UCSD-AML1 (cell line): Measurements from ENCODE around the gene CTCF.

Experiments
- DNase-seq: peaks from one replicate; lab custom pipeline; 2025; ENCODE audit not compliant: unreplicated experiment; lab: John Stamatoyannopoulos, UW

CTCF gene

GRCh38 chr16:67649494-67649931, 87.2 kb downstream of the CTCF start:
- no peak for DNase-seq

DNA sequence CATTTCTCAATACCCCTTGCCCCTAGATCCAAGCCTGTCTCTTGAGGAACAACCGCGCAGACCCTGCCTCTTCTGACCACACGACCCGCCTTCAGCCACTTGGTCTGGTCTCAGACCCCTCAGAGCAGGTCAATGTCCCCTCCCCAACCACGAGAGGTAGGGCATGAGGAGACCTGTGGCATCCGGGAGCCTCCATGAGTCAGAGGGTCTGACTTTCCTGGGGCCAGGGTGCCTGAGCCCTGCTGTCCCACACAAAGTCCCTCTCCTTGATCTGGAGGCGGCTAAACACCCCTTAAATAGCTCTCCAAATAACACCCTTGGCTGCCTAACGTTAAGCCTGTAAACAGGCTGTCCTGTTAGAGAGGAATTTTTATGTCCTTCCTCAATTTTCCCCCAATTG, 87.7 kb downstream of the CTCF start:
- no peak for DNase-seq

DNA sequence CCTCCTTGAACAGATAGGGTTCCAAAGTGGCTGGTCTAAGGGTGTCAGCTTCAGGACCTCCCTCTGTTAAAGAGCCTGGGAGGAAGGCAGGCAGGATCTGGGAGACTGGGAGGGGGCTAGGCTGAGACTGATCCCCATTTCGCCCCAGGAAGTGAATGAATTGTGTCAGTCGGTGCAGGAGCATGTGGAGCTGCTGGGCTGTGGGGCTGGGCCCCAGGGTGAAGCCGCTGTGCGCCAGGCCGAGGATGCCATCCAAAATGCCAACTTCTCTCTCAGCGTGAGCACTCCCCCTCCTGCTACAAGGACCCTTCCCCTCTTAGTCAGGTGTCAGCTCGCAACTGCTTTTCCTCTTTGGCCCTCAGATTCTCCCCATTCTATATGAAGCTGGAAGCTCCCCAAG, 88.7 kb downstream of the CTCF start:
- no peak for DNase-seq

DNA sequence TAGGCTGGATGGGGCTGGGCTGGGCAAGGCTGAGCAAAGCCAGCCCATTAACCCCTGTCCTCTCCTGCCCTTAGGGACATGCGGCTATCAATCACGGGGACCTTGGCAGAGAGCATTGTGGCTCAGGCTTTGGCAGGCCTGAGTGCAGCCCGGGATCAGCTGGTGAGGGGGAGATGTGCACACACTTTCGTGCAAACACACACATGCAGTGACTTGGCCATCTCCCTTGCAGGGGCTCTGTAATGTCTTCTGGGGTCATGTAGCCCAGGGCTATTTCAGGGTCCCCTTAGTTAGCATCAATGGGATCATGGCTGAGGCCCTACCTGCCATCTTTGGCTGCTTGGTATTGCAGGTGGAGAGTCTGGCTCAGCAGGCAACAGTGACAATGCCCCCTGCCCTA, 89.5 kb downstream of the CTCF start:
- DNase-seq = no peak

GRCh38 chr16:67652578-67653127, 90.3 kb downstream of the CTCF start:
- DNase-seq = no peak

GRCh38 chr16:67653128-67653788, 90.9 kb downstream of the CTCF start:
- no peak for DNase-seq

DNA sequence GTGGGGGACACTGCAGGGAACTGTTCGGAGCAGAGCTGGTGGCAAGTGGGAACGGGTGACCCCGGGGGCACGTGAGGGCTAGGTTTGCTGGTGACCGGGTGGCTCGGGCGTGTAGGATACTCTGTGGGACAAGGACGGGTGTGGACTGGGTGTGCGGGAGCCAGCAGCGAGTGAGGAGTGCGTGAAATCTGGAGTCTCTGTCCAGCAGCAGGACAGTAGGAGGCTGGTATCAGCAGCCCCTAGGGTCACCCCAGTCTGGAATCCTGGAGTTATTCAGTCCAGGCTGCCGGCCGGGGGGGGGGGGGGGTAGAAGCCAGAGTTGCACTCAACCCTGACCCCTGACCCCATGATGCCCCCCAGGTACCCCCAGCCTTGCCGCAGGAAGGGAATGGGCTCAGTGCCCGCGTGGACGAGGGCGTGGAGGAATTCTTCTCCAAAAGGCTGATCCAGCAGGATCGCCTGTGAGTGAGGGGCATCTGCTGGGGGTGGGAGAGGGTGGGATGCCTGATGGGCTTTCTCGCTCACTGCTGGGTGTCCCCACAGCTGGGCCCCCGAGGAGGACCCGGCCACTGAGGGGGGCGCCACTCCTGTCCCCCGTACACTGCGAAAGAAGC, 91.6 kb downstream of the CTCF start:
- DNase-seq = no peak

GRCh38 chr16:67654403-67654911, 92.1 kb downstream of the CTCF start:
- no peak for DNase-seq

DNA sequence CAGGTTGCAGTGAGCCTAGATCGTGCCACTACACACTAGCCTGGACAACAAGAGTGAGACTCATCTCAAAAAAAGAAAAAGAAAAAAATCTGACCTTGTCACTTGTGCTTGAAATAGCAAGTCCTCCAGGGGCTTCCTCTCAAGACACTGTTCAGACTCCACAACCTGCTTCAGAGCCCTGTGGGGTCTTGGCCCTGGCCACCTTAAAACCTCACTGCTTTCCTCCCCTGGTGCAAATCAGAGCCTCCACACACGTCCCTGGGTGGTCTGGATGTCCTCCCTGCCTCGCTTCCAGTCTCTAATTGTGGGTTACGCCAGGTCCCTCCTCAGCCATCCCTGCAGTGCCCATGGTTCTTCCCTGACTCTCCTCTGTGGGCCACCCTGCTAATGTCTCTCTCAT, 93.0 kb downstream of the CTCF start:
- DNase-seq = no peak

DNA sequence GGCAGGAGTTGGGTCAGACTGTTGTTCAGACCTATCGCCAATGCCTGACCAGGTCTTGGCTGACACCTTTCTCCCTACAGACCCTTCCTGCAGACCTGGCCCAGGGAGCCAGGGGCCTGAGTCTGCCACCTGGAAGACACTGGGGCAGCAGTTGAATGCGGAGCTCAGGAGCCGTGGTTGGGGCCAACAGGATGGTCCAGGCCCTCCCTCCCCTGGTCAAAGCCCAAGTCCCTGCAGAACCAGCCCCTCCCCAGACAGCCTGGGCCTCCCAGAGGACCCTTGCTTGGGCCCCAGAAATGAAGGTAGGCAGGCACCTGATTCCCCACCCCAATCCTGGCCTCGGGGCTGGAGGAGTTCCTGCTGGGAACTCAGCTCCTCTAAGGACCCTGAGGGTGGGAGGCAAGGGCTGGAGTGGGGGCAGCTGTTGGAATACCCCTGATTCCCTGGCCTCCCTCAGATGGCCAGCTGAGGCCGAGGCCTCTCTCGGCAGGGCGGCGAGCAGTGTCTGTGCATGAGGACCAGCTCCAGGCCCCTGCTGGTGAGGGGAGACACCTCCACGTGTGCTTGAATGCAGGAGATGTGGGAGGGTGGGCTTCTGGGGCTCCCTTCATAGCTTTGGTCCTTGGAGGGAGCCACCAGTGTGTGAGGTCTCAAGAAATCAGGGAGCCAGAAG, 94.2 kb downstream of the CTCF start:
- no peak for DNase-seq

DNA sequence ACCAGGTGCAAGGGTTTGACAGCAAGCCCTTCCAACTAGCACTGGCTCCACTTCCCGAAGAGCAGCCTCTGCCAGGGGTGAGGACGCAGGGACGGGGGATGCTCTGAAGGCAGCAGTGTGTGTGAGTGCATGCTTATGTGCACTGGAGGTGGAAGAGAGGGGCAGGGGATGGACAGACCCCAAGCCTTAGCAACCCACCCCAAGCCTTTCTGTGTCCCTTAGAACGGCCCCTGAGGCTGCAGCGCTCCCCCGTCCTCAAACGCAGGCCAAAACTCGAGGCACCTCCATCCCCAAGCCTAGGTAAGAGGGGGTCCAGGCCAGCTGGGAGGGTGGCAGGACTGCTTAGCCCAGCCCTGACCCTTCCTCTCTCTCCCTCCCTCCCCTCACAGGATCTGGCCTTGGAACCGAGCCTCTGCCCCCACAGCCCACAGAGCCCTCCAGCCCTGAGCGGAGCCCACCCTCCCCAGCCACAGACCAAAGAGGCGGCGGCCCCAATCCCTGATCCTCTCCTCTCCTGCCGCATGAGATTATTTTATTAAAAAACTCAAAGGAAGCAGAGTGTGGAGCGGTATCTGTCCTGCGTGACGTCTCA, 94.8 kb downstream of the CTCF start:
- no peak for DNase-seq

GRCh38 chr16:67657751-67658518, 95.6 kb downstream of the CTCF start:
- no peak for DNase-seq

DNA sequence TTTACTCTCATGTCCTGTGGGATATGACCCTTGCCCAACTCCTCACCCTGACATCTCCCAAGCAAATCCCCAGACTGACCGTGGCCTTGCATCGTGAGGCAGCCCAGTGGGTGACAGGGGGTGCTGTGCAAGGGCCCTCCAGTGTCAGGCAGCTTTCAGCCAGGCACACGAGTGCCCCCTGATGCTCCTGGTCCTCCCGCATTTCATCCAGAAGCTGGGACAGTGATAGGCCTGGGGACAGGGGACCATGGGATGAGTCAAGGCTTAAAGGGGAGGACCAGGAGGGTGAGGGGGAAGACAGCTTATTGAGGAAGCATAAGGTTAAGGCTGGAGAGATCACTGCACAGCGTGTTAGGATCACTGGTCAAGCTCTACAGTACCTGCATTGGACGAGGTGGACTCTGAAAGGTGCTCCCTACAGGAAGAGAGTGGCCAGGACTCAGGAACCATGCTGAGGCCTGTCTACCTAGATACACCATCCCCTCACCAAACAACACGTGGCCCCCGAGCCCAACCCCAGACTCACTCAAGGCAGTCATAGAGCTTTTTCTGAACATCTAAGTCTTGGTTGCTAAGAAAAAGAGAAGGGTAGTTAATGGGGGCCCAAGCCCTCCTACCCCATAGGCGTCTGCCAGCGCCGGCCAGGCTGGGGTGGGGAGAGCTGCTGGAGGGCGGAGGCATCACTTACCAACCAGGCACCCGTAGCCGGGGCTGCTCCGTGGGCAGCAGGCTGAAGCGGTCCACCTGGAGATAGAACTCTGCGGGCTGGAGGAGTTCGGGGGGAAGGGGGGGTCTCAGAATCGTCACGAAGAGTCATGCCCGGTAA, 96.7 kb downstream of the CTCF start:
- no peak for DNase-seq

DNA sequence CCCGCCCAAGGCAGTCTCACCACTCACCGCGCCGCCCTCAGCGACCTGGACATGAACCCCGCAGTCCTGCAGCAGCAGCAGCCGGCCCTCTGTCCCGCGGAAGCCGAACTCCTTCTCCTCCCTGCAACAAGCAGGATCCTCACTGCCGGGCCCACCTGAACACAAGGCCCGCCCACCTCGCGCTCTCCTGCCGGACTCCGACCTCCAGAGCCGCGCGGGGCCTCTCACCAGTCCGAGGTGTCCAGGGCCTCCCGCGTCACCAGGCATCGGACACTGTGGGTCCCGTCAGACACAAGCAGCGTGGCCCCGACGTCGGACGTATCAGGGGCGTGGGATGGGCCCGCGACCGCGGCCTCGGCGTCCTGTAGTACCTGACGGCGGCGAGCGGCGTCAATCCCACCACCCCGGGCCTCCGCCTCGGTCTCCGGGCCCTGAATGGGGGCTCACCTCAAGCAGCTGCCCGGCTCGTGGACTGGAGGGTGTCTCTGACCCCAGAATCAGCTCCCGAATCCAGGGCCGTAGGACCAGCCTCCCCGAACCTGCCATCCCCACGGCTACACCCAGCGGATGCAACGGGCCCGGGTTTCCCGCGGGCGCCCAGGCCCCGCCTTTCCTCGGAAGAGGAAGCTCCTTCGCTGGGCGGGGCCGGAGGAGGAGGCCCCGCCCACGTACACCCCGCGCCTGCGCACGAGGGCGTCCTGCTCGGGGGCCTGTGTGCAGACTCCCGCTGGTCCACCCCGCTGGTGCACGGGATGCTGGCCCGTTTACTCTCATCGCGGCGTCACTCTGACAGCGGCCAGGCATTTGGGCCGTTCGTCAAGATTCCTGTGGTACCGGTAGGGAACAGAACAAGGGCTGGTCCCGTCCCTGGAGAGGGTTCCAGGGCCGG, 97.6 kb downstream of the CTCF start, which contains the start of gene ACD:
Gene ACD, minus strand, starts transcription at position 586 of the 889 bp plus-strand sequence. Its CDS starts 40 bp downstream, at position 546.
- peak; percentile 95 for DNase-seq

- DNase-seq = peak; percentile 95
Measured at GRCh38 chr16:67660564-67661028, 98.3 kb downstream of the CTCF start, which contains the start of gene PARD6A. Gene PARD6A, plus strand, starts transcription at chr16:67660960. Its CDS starts 79 bp downstream, at chr16:67661039.

DNA sequence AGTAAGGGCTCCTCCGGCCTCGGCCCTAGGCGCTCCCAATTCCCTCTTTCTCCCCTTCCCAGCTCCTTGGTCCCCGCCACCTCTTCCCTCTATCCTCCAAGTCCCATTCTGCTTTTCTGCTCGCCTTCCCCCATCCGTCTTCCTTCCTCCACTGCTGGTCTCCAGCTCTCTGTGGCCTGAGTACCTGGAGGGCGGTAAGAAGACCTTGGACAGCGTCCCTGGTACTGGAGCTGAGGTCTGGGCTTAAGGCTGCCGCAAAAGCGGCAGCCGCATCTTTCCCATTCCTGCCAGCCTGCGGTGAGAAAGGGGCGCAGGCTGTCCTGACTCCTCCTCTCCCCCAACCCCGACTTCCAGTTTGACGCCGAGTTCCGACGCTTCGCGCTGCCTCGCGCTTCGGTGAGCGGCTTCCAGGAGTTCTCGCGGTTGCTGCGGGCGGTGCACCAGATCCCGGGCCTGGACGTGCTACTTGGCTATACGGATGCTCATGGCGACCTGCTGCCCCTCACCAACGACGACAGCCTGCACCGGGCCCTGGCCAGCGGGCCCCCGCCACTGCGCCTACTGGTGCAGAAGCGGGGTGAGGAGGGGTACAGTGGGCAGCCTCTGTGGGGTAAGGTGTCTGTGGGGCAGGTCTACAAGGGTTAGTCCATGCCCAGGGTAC, 98.9 kb downstream of the CTCF start:
- no peak for DNase-seq

DNA sequence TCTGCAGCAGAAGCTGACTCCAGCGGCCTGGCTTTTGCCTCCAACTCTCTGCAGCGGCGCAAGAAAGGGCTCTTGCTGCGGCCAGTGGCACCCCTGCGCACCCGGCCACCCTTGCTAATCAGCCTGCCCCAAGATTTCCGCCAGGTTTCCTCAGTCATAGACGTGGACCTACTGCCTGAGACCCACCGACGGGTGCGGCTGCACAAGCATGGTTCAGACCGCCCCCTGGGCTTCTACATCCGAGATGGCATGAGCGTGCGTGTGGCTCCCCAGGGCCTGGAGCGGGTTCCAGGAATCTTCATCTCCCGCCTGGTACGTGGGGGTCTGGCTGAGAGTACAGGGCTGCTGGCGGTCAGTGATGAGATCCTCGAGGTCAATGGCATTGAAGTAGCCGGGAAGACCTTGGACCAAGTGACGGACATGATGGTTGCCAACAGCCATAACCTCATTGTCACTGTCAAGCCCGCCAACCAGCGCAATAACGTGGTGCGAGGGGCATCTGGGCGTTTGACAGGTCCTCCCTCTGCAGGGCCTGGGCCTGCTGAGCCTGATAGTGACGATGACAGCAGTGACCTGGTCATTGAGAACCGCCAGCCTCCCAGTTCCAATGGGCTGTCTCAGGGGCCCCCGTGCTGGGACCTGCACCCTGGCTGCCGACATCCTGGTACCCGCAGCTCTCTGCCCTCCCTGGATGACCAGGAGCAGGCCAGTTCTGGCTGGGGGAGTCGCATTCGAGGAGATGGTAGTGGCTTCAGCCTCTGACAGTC, 99.7 kb downstream of the CTCF start:
- DNase-seq = no peak
